ENCODE measurements around the gene COL19A1.

COL19A1 gene

GRCh38 chr6:69846770-69847491, 19.4 kb upstream of the COL19A1 start:
- H3K36me3 Mint-ChIP-seq, result no peaks in the 10 kb centered on the region
- H3K27me3 Mint-ChIP-seq, result peaks cover 8% of the 10 kb centered on the region

GRCh38 chr6:69847492-69847788, 18.9 kb upstream of the COL19A1 start:
- Mint-ChIP-seq H3K4me3 (no peak overlapping the region), H3K9me3 (peaks cover 2% of the 10 kb centered on the region), H3K27ac (no peak overlapping the region), H3K4me1 (no peaks in the 10 kb centered on the region), H3K27me3 (peaks cover 8% of the 10 kb centered on the region), H3K36me3 (no peaks in the 10 kb centered on the region)

More at GRCh38 chr6:69846770-69847491, 19.4 kb upstream of the COL19A1 start:
- no peak overlapping the region for H3K27ac Mint-ChIP-seq
- no peaks in the 10 kb centered on the region for H3K9me3 Mint-ChIP-seq
- no peaks in the 10 kb centered on the region for H3K4me1 Mint-ChIP-seq
- no peak overlapping the region for H3K4me3 Mint-ChIP-seq

- Mint-ChIP-seq H3K4me3 (no peak overlapping the region), H3K27me3 (peaks cover 13% of the 10 kb centered on the region), H3K36me3 (peaks cover 6% of the 10 kb centered on the region), H3K4me1 (no peaks in the 10 kb centered on the region), H3K9me3 (peaks cover 13% of the 10 kb centered on the region), H3K27ac (no peak overlapping the region)
These were observed 17.8 kb upstream of the COL19A1 start for GRCh38 chr6:69848552-69848951.

- H3K27ac Mint-ChIP-seq, result no peak overlapping the region
- peaks cover 9% of the 10 kb centered on the region for H3K27me3 Mint-ChIP-seq
- H3K9me3 Mint-ChIP-seq, result peaks cover 13% of the 10 kb centered on the region
- no peaks in the 10 kb centered on the region for H3K4me1 Mint-ChIP-seq
- H3K4me3 Mint-ChIP-seq, result no peak overlapping the region
- peaks cover 6% of the 10 kb centered on the region for H3K36me3 Mint-ChIP-seq
These were observed 13.7 kb upstream of the COL19A1 start for GRCh38 chr6:69852706-69853105.

GRCh38 chr6:69861986-69862385, 4.4 kb upstream of the COL19A1 start:
- Mint-ChIP-seq H3K9me3 (no peaks in the 10 kb centered on the region), H3K4me1 (peaks cover 13% of the 10 kb centered on the region), H3K27ac (no peak overlapping the region), H3K27me3 (peaks cover 2% of the 10 kb centered on the region), H3K4me3 (no peak overlapping the region), H3K36me3 (no peaks in the 10 kb centered on the region)

GRCh38 chr6:69863766-69864165, 2.6 kb upstream of the COL19A1 start:
- no peak overlapping the region for H3K27ac Mint-ChIP-seq
- H3K4me1 Mint-ChIP-seq, result peaks cover 26% of the 10 kb centered on the region
- peaks cover 2% of the 10 kb centered on the region for H3K27me3 Mint-ChIP-seq
- H3K4me3 Mint-ChIP-seq, result no peak overlapping the region
- no peaks in the 10 kb centered on the region for H3K9me3 Mint-ChIP-seq
- no peaks in the 10 kb centered on the region for H3K36me3 Mint-ChIP-seq

GRCh38 chr6:69865126-69865525, 1.2 kb upstream of the COL19A1 start:
- Mint-ChIP-seq H3K36me3 (no peaks in the 10 kb centered on the region), H3K27ac (no peak overlapping the region), H3K4me3 (no peak overlapping the region), H3K27me3 (peaks cover 2% of the 10 kb centered on the region), H3K9me3 (no peaks in the 10 kb centered on the region), H3K4me1 (peaks cover 29% of the 10 kb centered on the region)

- peaks cover 29% of the 10 kb centered on the region for H3K4me1 Mint-ChIP-seq
- H3K27me3 Mint-ChIP-seq, result peaks cover 4% of the 10 kb centered on the region
- H3K9me3 Mint-ChIP-seq, result no peaks in the 10 kb centered on the region
- H3K4me3 Mint-ChIP-seq, result peak overlapping the region; percentile 88
- H3K36me3 Mint-ChIP-seq, result no peaks in the 10 kb centered on the region
- peak overlapping the region; percentile 8 for H3K27ac Mint-ChIP-seq
These were observed 648 bp downstream of the COL19A1 start for GRCh38 chr6:69866770-69867638.

GRCh38 chr6:69867639-69867976, 1.3 kb downstream of the COL19A1 start:
- H3K36me3 Mint-ChIP-seq, result no peaks in the 10 kb centered on the region
- H3K9me3 Mint-ChIP-seq, result no peaks in the 10 kb centered on the region
- peak overlapping the region; percentile 80 for H3K4me3 Mint-ChIP-seq
- no peak overlapping the region for H3K27ac Mint-ChIP-seq
- peaks cover 29% of the 10 kb centered on the region for H3K4me1 Mint-ChIP-seq
- peaks cover 4% of the 10 kb centered on the region for H3K27me3 Mint-ChIP-seq

GRCh38 chr6:69868252-69868804, 2.0 kb downstream of the COL19A1 start:
- H3K27ac Mint-ChIP-seq, result no peak overlapping the region
- peak overlapping the region; percentile 80 for H3K4me3 Mint-ChIP-seq
- H3K4me1 Mint-ChIP-seq, result peaks cover 29% of the 10 kb centered on the region
- H3K27me3 Mint-ChIP-seq, result peaks cover 6% of the 10 kb centered on the region
- H3K9me3 Mint-ChIP-seq, result no peaks in the 10 kb centered on the region
- H3K36me3 Mint-ChIP-seq, result no peaks in the 10 kb centered on the region

GRCh38 chr6:69868961-69869360, 2.6 kb downstream of the COL19A1 start:
- no peaks in the 10 kb centered on the region for H3K9me3 Mint-ChIP-seq
- H3K27ac Mint-ChIP-seq, result no peak overlapping the region
- H3K4me3 Mint-ChIP-seq, result no peak overlapping the region
- peaks cover 8% of the 10 kb centered on the region for H3K27me3 Mint-ChIP-seq
- no peaks in the 10 kb centered on the region for H3K36me3 Mint-ChIP-seq
- peaks cover 29% of the 10 kb centered on the region for H3K4me1 Mint-ChIP-seq

GRCh38 chr6:69871107-69871506, 4.8 kb downstream of the COL19A1 start:
- Mint-ChIP-seq H3K27me3 (peaks cover 13% of the 10 kb centered on the region), H3K9me3 (no peaks in the 10 kb centered on the region), H3K27ac (no peak overlapping the region), H3K4me1 (peaks cover 24% of the 10 kb centered on the region), H3K36me3 (no peaks in the 10 kb centered on the region), H3K4me3 (no peak overlapping the region)

- Mint-ChIP-seq H3K4me1 (peaks cover 8% of the 10 kb centered on the region), H3K27me3 (peaks cover 13% of the 10 kb centered on the region), H3K4me3 (no peak overlapping the region), H3K27ac (no peak overlapping the region), H3K9me3 (no peaks in the 10 kb centered on the region), H3K36me3 (no peaks in the 10 kb centered on the region)
These were observed 6.9 kb downstream of the COL19A1 start for GRCh38 chr6:69873291-69873690.

GRCh38 chr6:69875715-69876114, 9.4 kb downstream of the COL19A1 start:
- H3K27ac Mint-ChIP-seq, result no peak overlapping the region
- H3K9me3 Mint-ChIP-seq, result no peaks in the 10 kb centered on the region

GRCh38 chr6:69878795-69879194, 12.4 kb downstream of the COL19A1 start:
- Mint-ChIP-seq H3K9me3 (no peaks in the 10 kb centered on the region), H3K36me3 (no peaks in the 10 kb centered on the region), H3K4me3 (no peak overlapping the region), H3K4me1 (peaks cover 4% of the 10 kb centered on the region), H3K27me3 (peaks cover 23% of the 10 kb centered on the region), H3K27ac (no peak overlapping the region)

More at GRCh38 chr6:69875715-69876114, 9.4 kb downstream of the COL19A1 start:
- H3K27me3 Mint-ChIP-seq, result peaks cover 13% of the 10 kb centered on the region
- H3K4me1 Mint-ChIP-seq, result peaks cover 3% of the 10 kb centered on the region
- H3K4me3 Mint-ChIP-seq, result no peak overlapping the region
- H3K36me3 Mint-ChIP-seq, result no peaks in the 10 kb centered on the region

- H3K4me1 Mint-ChIP-seq, result peaks cover 4% of the 10 kb centered on the region
- no peak overlapping the region for H3K4me3 Mint-ChIP-seq
- H3K9me3 Mint-ChIP-seq, result no peaks in the 10 kb centered on the region
- H3K36me3 Mint-ChIP-seq, result no peaks in the 10 kb centered on the region
- H3K27ac Mint-ChIP-seq, result no peak overlapping the region
- H3K27me3 Mint-ChIP-seq, result peaks cover 17% of the 10 kb centered on the region
These were observed 14.2 kb downstream of the COL19A1 start for GRCh38 chr6:69880601-69881000.

Data from activated naive CD4-positive, alpha-beta T cell treated with anti-CD3 and anti-CD28 coated beads, Interleukin-2, amount 50 U/mL, for 24 hours (primary cell).